Peyer's patch (tissue), 4 donors: ENCODE results near the gene GKN2. TPM values are rescaled to one million over a fixed set of nuclear protein-coding genes. Genes with fewer than 3 reads are reported as not detected.

Source experiments
- DNase-seq, 3 donors: peaks; one replicate each; pipeline ENCODE4 v3.0.0-alpha.2; 2017 to 2019
- H3K27ac ChIP-seq, 4 donors: fragments of 200-600 bp; sonication (generic); one replicate each; pipeline ENCODE4 v1.5.1; 2016 to 2019
- H3K27me3 ChIP-seq, 2 donors: fragments of 200-600 bp; sonication (generic); one replicate each; pipeline ENCODE4 v1.5.1; 2019
- H3K36me3 ChIP-seq, 3 donors: fragments of 200-600 bp; sonication (generic); one replicate each; pipeline ENCODE4 v1.5.1; 2016 to 2019
- H3K4me1 ChIP-seq, 4 donors: fragments of 200-600 bp; sonication (generic); one replicate each; pipeline ENCODE4 v1.5.1; 2016 to 2019
- H3K4me3 ChIP-seq, 4 donors: fragments of 200-600 bp; sonication (generic); 1 replicate in 3 of 4; 2 replicates in 1 of 4; pipeline ENCODE4 v1.5.1; 2016 to 2019; ENCODE audit warnings: mild to moderate bottlenecking in 1 of 4
- H3K9me3 ChIP-seq, 4 donors: fragments of 200-600 bp; sonication (generic); one replicate each; pipeline ENCODE4 v1.5.1; 2016 to 2019; ENCODE audit warnings: mild to moderate bottlenecking in 1 of 4
- CTCF ChIP-seq, 6 experiments: fragments of 450-650 bp in 4 of 6; fragments of 200-600 bp in 2 of 6; sonication (generic) in 1 of 6; IDR thresholded peaks; one replicate each; pipeline ENCODE4 v1.5.1; 2017 to 2019; ENCODE audit warnings: antibody characterized with exemption in 6 of 6, mild to moderate bottlenecking in 3 of 6, moderate library complexity in 1 of 6
- POLR2A ChIP-seq, 2 donors: fragments of 450-650 bp; IDR thresholded peaks; one replicate each; pipeline ENCODE4 v1.5.1; 2017; ENCODE audit warnings: antibody characterized with exemption in 2 of 2, mild to moderate bottlenecking in 2 of 2, moderate library complexity in 2 of 2
- total RNA-seq, 4 donors: library from RNA; depleted of rRNA; stranded (reverse); fragments of >200 nt; gene quantifications; one replicate each; pipeline ENCODE4 v1.1.0, GENCODE V29; 2016

The GKN2 gene
- total RNA-seq, 4 donors from 2014 or later: not detected

GRCh38 chr2:68977453-68977852 lies 24.8 kb upstream of the GKN2 start:
- no peak for DNase-seq
- H3K27ac ChIP-seq: no peak overlapping the region
- no peaks in the 10 kb centered on the region for H3K9me3 ChIP-seq
- no peak for TF ChIP-seq POLR2A (IDR thresholded peaks at IDR 0.05)
- no peak for TF ChIP-seq CTCF (IDR thresholded peaks at IDR 0.05)
- no peaks in the 10 kb centered on the region for H3K36me3 ChIP-seq
- no peak overlapping the region for H3K4me3 ChIP-seq
- H3K27me3 ChIP-seq: no peaks in the 10 kb centered on the region
- no peaks in the 10 kb centered on the region for H3K4me1 ChIP-seq

GRCh38 chr2:68975844-68976243 lies 23.2 kb upstream of the GKN2 start:
- H3K4me3 ChIP-seq: no peak overlapping the region
- DNase-seq: no peak
- no peaks in the 10 kb centered on the region for H3K9me3 ChIP-seq

GRCh38 chr2:68974946-68975665 lies 22.4 kb upstream of the GKN2 start:
- Histone ChIP-seq H3K27ac (no peak overlapping the region), H3K27me3 (no peaks in the 10 kb centered on the region), H3K4me3 (no peak overlapping the region), H3K36me3 (no peaks in the 10 kb centered on the region), H3K9me3 (no peaks in the 10 kb centered on the region), H3K4me1 (no peaks in the 10 kb centered on the region)
- TF ChIP-seq POLR2A (IDR thresholded peaks at IDR 0.05) (no peak), CTCF (IDR thresholded peaks at IDR 0.05) (no peak)
- no peak for DNase-seq

More at GRCh38 chr2:68975844-68976243, 23.2 kb upstream of the GKN2 start:
- no peaks in the 10 kb centered on the region for H3K36me3 ChIP-seq
- no peaks in the 10 kb centered on the region for H3K4me1 ChIP-seq
- no peaks in the 10 kb centered on the region for H3K27me3 ChIP-seq
- H3K27ac ChIP-seq: no peak overlapping the region
- no peak for TF ChIP-seq CTCF (IDR thresholded peaks at IDR 0.05)
- TF ChIP-seq POLR2A (IDR thresholded peaks at IDR 0.05): no peak

GRCh38 chr2:68974251-68974650 lies 21.6 kb upstream of the GKN2 start, which contains the start of gene GKN1:
Gene GKN1, plus strand, starts transcription at chr2:68974636. Its CDS starts 42 bp downstream, at chr2:68974678.
- no peak for DNase-seq
- no peaks in the 10 kb centered on the region for H3K9me3 ChIP-seq
- no peaks in the 10 kb centered on the region for H3K4me1 ChIP-seq
- TF ChIP-seq CTCF (IDR thresholded peaks at IDR 0.05) (no peak), POLR2A (IDR thresholded peaks at IDR 0.05) (no peak)
- no peaks in the 10 kb centered on the region for H3K36me3 ChIP-seq
- H3K27ac ChIP-seq: no peak within 1 kb of the TSS
- no peaks in the 10 kb centered on the region for H3K27me3 ChIP-seq
- no peak within 1 kb of the TSS for H3K4me3 ChIP-seq

GRCh38 chr2:68971591-68972231 lies 19.0 kb upstream of the GKN2 start:
- Histone ChIP-seq H3K27me3 (no peaks in the 10 kb centered on the region), H3K4me1 (no peaks in the 10 kb centered on the region), H3K9me3 (no peaks in the 10 kb centered on the region), H3K4me3 (no peak overlapping the region), H3K27ac (no peak overlapping the region), H3K36me3 (no peaks in the 10 kb centered on the region)
- TF ChIP-seq CTCF (IDR thresholded peaks at IDR 0.05) (no peak), POLR2A (IDR thresholded peaks at IDR 0.05) (no peak)
- DNase-seq: no peak
